ENCODE data around the gene BZW1.

- no peak for TF ChIP-seq POLR2A (IDR thresholded peaks at IDR 0.05)
- TF ChIP-seq, protein P1, sequence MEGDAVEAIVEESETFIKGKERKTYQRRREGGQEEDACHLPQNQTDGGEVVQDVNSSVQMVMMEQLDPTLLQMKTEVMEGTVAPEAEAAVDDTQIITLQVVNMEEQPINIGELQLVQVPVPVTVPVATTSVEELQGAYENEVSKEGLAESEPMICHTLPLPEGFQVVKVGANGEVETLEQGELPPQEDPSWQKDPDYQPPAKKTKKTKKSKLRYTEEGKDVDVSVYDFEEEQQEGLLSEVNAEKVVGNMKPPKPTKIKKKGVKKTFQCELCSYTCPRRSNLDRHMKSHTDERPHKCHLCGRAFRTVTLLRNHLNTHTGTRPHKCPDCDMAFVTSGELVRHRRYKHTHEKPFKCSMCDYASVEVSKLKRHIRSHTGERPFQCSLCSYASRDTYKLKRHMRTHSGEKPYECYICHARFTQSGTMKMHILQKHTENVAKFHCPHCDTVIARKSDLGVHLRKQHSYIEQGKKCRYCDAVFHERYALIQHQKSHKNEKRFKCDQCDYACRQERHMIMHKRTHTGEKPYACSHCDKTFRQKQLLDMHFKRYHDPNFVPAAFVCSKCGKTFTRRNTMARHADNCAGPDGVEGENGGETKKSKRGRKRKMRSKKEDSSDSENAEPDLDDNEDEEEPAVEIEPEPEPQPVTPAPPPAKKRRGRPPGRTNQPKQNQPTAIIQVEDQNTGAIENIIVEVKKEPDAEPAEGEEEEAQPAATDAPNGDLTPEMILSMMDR (IDR thresholded peaks at IDR 0.05): no peak
- no peak for TF ChIP-seq EP300 (IDR thresholded peaks at IDR 0.05)
These were observed 39.0 kb downstream of the BZW1 start for GRCh38 chr2:200850512-200851256.

All from tibial nerve (tissue), 4 donors.